Fibroblast of mammary gland (primary cell): ENCODE measurements around the gene CSAD.
"Not testable (repeated sequence)": the region's sequence is repeated elsewhere in the genome, so short reads cannot be mapped to it uniquely, and the experiment has no call there.

Experiments used
- DNase-seq: peaks from one replicate; pipeline ENCODE4 v3.0.0-alpha.2; 2010; ENCODE audit warnings: low read depth
- H3K4me3 ChIP-seq: 2 replicates; pipeline ENCODE4 v1.5.1; 2011; ENCODE audit warnings: low read depth, mild to moderate bottlenecking, low read length, moderate library complexity; ENCODE audit not compliant: control insufficient read depth
- CTCF ChIP-seq: conservative IDR thresholded peaks from 2 replicates; pipeline ENCODE4 v1.5.1; 2011; ENCODE audit warnings: low read depth, low read length, inconsistent platforms; ENCODE audit not compliant: control insufficient read depth, insufficient read depth

The CSAD gene

GRCh38 chr12:53205747-53206419, 25.2 kb upstream of the CSAD start:
- peak; percentile 91 for DNase-seq
- TF ChIP-seq CTCF: no peak
- no peak overlapping the region for H3K4me3 ChIP-seq

GRCh38 chr12:53204351-53204750, 23.6 kb upstream of the CSAD start:
- no peak for DNase-seq
- no peak overlapping the region for H3K4me3 ChIP-seq
- TF ChIP-seq CTCF: no peak

GRCh38 chr12:53202316-53202715, 21.6 kb upstream of the CSAD start:
- H3K4me3 ChIP-seq, DNase-seq: not testable (repeated sequence)

- no peak overlapping the region for H3K4me3 ChIP-seq
- DNase-seq: no peak
- TF ChIP-seq CTCF: no peak
Measured at GRCh38 chr12:53201639-53202038, 20.9 kb upstream of the CSAD start.

- no peak for DNase-seq
- H3K4me3 ChIP-seq: no peak overlapping the region
- TF ChIP-seq CTCF: no peak
Measured at GRCh38 chr12:53201177-53201541, 20.4 kb upstream of the CSAD start.

GRCh38 chr12:53200458-53201176, 19.9 kb upstream of the CSAD start:
- no peak for DNase-seq
- no peak overlapping the region for H3K4me3 ChIP-seq

More at GRCh38 chr12:53200458-53201176, 19.9 kb upstream of the CSAD start:
- no peak for TF ChIP-seq CTCF
